ENCODE results near the gene CRTC1.

GRCh38 chr19:18743784-18744418 is 60.4 kb downstream of the CRTC1 start:
- TF ChIP-seq OSR1 (CRISPR knock-in tag; IDR thresholded peaks at IDR 0.05) = no peak
- no peak for TF ChIP-seq PATZ1 (CRISPR knock-in tag; IDR thresholded peaks at IDR 0.05; ENCODE audit: borderline replicate concordance)
- TF ChIP-seq ARNTL (CRISPR knock-in tag; IDR thresholded peaks at IDR 0.05; ENCODE audit: borderline replicate concordance, low read depth) = no peak
- no peak for TF ChIP-seq TSHZ2 (CRISPR knock-in tag; IDR thresholded peaks at IDR 0.05)
- TF ChIP-seq CSDC2 (CRISPR knock-in tag; IDR thresholded peaks at IDR 0.05) = no peak

Data from SK-N-SH treated with all-trans-retinoic acid at 6 μM for 48 hours (cell line).